GM23248 (cell line): ENCODE results near the gene SLC10A7. TPM values are rescaled to one million over a fixed set of nuclear protein-coding genes. Genes with fewer than 3 reads are reported as not detected.

Experiments used
- DNase-seq: peaks from one replicate; pipeline ENCODE4 v3.0.0-alpha.2; 2015
- H2AFZ ChIP-seq: fragments of 200-600 bp; sonication (generic); 2 replicates; pipeline ENCODE4 v1.6.1; 2016; ENCODE audit warnings: antibody characterized with exemption
- H3F3A ChIP-seq: fragments of 200-600 bp; sonication (generic); 2 replicates; pipeline ENCODE4 v1.6.1; 2016; ENCODE audit warnings: mild to moderate bottlenecking, antibody characterized with exemption, mixed run types; ENCODE audit not compliant: insufficient read depth
- H3K27ac ChIP-seq: fragments of 200-600 bp; sonication (generic); 2 replicates; pipeline ENCODE4 v1.5.1; 2016; ENCODE audit warnings: mild to moderate bottlenecking
- H3K27me3 ChIP-seq: fragments of 200-600 bp; sonication (generic); replicated peaks from 2 replicates; pipeline ENCODE4 v1.6.1; 2016; ENCODE audit warnings: mild to moderate bottlenecking; ENCODE audit not compliant: insufficient read depth
- H3K36me3 ChIP-seq: fragments of 200-600 bp; sonication (generic); 2 replicates; pipeline ENCODE4 v1.6.1; 2016; ENCODE audit warnings: low read depth, mild to moderate bottlenecking
- H3K4me1 ChIP-seq: fragments of 200-600 bp; sonication (generic); 2 replicates; pipeline ENCODE4 v1.6.1; 2016; ENCODE audit warnings: mild to moderate bottlenecking; ENCODE audit not compliant: insufficient read depth
- H3K4me2 ChIP-seq: fragments of 200-600 bp; sonication (generic); one replicate; pipeline ENCODE4 v1.6.1; 2016; ENCODE audit warnings: mild to moderate bottlenecking; ENCODE audit not compliant: unreplicated experiment
- H3K4me3 ChIP-seq: fragments of 200-600 bp; sonication (generic); 2 replicates; pipeline ENCODE4 v1.5.1; 2016; ENCODE audit warnings: mild to moderate bottlenecking
- H3K79me2 ChIP-seq: fragments of 200-600 bp; sonication (generic); 2 replicates; pipeline ENCODE4 v1.6.1; 2016; ENCODE audit warnings: mild to moderate bottlenecking; ENCODE audit not compliant: insufficient read depth
- H3K9ac ChIP-seq: fragments of 200-600 bp; sonication (generic); 2 replicates; pipeline ENCODE4 v1.6.1; 2016; ENCODE audit warnings: mild to moderate bottlenecking
- H3K9me2 ChIP-seq: fragments of 200-600 bp; sonication (generic); 2 replicates; pipeline ENCODE4 v1.6.1; 2016; ENCODE audit warnings: mixed run types, mild to moderate bottlenecking, moderate library complexity; ENCODE audit not compliant: insufficient read depth
- H3K9me3 ChIP-seq: fragments of 200-600 bp; sonication (generic); one replicate; pipeline ENCODE4 v1.6.1; 2017; ENCODE audit warnings: low read depth
- H4K20me1 ChIP-seq: fragments of 200-600 bp; sonication (generic); 2 replicates; pipeline ENCODE4 v1.6.0; 2016; ENCODE audit not compliant: insufficient read depth
- EZH2 ChIP-seq: fragments of 200-600 bp; sonication (generic); IDR thresholded peaks from 2 replicates; pipeline ENCODE4 v1.6.1; 2018; ENCODE audit warnings: antibody characterized with exemption, mild to moderate bottlenecking; ENCODE audit not compliant: insufficient read depth, poor library complexity, severe bottlenecking
- EZH2phosphoT487 ChIP-seq: fragments of 200-600 bp; sonication (generic); IDR thresholded peaks from 2 replicates; pipeline ENCODE4 v1.6.1; 2018; ENCODE audit warnings: antibody characterized with exemption, moderate library complexity, mild to moderate bottlenecking, low read depth; ENCODE audit not compliant: insufficient read depth
- WGBS, 2 experiments: methylation state at CpG; one replicate each; pipeline ENCODE4 v1.1.6; 2015 to 2017; ENCODE audit warnings: low lambda C conversion rate in 2 of 2, low coverage in 1 of 2; ENCODE audit errors: missing lambda C conversion rate in 2 of 2; 5-methylcytosine and 5-hydroxymethylcytosine counted together
- in situ Hi-C: fragments of 300-500 bp; cut with MboI; formaldehyde crosslinking; loops from 2 replicates; pipeline ENCODE4 v1.15.0; 2020
- polyA plus RNA-seq: library from polyadenylated mRNA; unstranded; fragments of >200 nt; fragmentation: Nextera tagmentation; extraction: Ambion mirVana; gene quantifications from 2 replicates; pipeline ENCODE4 v1.2.1, GENCODE V29; 2016
- total RNA-seq: library from RNA; depleted of rRNA; stranded (reverse); fragments of >200 nt; shearing (Covaris generic); gene quantifications from 2 replicates; pipeline ENCODE4 v1.2.3, GENCODE V29; 2014

SLC10A7 gene
- total and polyA plus RNA-seq, 2 experiments from 2014 or later = 4.5 to 8.1 TPM

DNA sequence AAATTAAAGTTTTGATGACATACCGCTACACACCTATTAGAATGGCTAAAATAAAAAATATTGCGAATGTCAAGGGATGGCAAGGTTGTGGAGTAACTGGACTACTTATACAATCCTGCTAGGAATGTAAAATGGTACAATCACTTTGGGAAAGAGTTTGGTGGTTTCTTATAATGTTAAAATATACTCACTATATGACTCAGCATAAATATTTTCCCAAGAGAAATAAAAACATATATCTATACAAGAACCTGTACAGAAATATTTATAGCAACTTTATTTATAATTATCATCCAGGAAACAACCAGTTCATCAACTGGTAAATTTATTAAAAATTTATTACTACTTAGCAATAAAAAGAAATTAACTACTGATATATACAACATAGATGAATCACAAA, 89.7 kb downstream of the SLC10A7 start:
- Histone ChIP-seq H3K27me3 (no peaks in the 10 kb centered on the region), H3K4me3 (no peak overlapping the region), H4K20me1 (no peaks in the 10 kb centered on the region), H2AFZ (no peak overlapping the region), H3K27ac (no peak overlapping the region), H3K79me2 (no peaks in the 10 kb centered on the region), H3K4me1 (peaks cover 12% of the 10 kb centered on the region; the same call in 1 of the 2 replicates), H3K9ac (no peak overlapping the region), H3F3A (peaks cover 9% of the 10 kb centered on the region; the same call in 1 of the 2 replicates), H3K9me2 (no peaks in the 10 kb centered on the region), H3K9me3 (no peaks in the 10 kb centered on the region), H3K36me3 (no peaks in the 10 kb centered on the region), H3K4me2 (no peak overlapping the region)
- 97 to 99% methylated on average over 2 of the region's 2 CpGs for WGBS, 2 experiments
- no peak for DNase-seq
- in situ Hi-C loops = no loop called here
- TF ChIP-seq EZH2phosphoT487 = no peak
- TF ChIP-seq EZH2 = no peak

DNA sequence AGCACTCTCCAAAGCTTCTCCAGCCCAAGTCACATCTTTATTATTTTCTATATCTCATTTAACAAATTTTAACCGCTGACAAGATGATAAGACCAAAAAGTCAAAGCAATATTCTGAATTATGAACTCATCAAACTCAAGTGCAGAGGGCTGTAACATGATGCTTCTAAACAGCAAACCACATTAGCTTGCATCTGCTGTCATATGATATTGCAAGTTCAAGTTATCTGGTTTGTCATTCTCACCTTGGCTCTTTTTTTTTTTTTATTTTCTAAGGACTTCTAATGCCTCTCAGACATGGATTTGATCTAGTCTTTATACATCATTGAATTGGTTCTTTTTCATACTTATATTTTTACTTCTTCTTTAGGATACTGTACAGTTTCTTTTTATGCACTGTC, 93.4 kb downstream of the SLC10A7 start:
- H2AFZ ChIP-seq = no peak overlapping the region
- in situ Hi-C loops = no loop called here
- H3K4me2 ChIP-seq = no peak overlapping the region
- no peak overlapping the region for H3K9ac ChIP-seq
- H3K4me1 ChIP-seq = no peaks in the 10 kb centered on the region
- H3K27ac ChIP-seq = no peak overlapping the region
- no peaks in the 10 kb centered on the region for H3F3A ChIP-seq
- no peak for TF ChIP-seq EZH2phosphoT487
- no peak for TF ChIP-seq EZH2
- no peak for DNase-seq
- 97 to 100% methylated on average over 1 of the region's 1 CpG for WGBS, 2 experiments
- no peaks in the 10 kb centered on the region for H3K27me3 ChIP-seq
- H4K20me1 ChIP-seq = no peaks in the 10 kb centered on the region
- no peak overlapping the region for H3K4me3 ChIP-seq
- H3K79me2 ChIP-seq = no peaks in the 10 kb centered on the region
- H3K9me2 ChIP-seq = no peaks in the 10 kb centered on the region
- H3K36me3 ChIP-seq = no peaks in the 10 kb centered on the region
- no peaks in the 10 kb centered on the region for H3K9me3 ChIP-seq

DNA sequence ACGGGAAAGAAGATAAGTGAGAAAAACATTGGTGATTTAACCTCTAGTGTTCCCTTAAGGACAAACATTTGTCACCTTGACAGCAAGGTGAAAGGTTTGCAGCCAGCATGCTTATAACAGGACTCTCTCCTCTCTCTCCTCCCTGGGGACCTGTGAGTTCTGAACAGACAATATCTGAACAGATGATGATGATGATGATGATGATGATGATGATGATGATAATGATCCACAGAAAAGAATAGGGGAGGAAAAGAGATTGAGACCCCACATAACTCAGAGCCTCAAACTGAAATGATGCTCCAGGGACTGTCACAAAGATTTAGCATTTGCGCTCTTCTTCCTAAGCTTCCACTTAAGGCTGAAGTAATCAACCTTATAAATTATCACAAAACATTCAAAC, 103.9 kb downstream of the SLC10A7 start:
- 91 to 95% methylated on average over 2 of the region's 2 CpGs for WGBS, 2 experiments

DNA sequence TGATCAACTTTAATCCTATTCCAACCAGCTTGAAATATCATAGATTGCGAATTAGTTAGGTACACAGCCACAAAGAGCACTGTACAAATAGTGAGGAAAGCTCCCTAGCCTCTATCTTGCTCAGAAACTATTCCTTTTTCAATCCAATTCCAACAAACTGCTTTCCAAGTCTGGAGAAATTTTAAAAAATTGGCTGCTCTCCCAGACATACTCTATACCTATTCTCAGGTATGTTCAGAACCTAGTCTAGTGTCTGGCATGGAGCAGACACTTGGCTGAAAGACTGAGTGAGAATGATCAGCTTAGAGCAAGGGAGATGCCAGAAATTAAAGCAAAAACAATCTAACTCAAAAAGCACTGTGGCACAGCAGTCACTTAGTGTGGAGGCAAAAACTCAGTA, 105.9 kb downstream of the SLC10A7 start:
- Histone ChIP-seq H3K9me3 (no peaks in the 10 kb centered on the region), H3K4me3 (no peak overlapping the region), H3K79me2 (no peaks in the 10 kb centered on the region), H3K4me1 (no peaks in the 10 kb centered on the region), H3K36me3 (no peaks in the 10 kb centered on the region), H3K4me2 (no peak overlapping the region), H3K9me2 (no peaks in the 10 kb centered on the region), H2AFZ (no peak overlapping the region), H3K27me3 (no peaks in the 10 kb centered on the region), H3F3A (no peaks in the 10 kb centered on the region), H3K9ac (no peak overlapping the region), H4K20me1 (no peaks in the 10 kb centered on the region), H3K27ac (no peak overlapping the region)
- no peak for DNase-seq
- in situ Hi-C loops = no loop called here
- 59 to 78% methylated on average over 1 of the region's 1 CpG for WGBS, 2 experiments
- no peak for TF ChIP-seq EZH2
- no peak for TF ChIP-seq EZH2phosphoT487

More for the DNA sequence above, 103.9 kb downstream of the SLC10A7 start:
- no peaks in the 10 kb centered on the region for H3F3A ChIP-seq
- no peak overlapping the region for H2AFZ ChIP-seq
- H4K20me1 ChIP-seq = no peaks in the 10 kb centered on the region
- in situ Hi-C loops = no loop called here
- no peak overlapping the region for H3K4me3 ChIP-seq
- no peak for DNase-seq
- no peak overlapping the region for H3K27ac ChIP-seq
- H3K4me1 ChIP-seq = no peaks in the 10 kb centered on the region
- no peaks in the 10 kb centered on the region for H3K9me3 ChIP-seq
- H3K9me2 ChIP-seq = no peaks in the 10 kb centered on the region
- H3K4me2 ChIP-seq = no peak overlapping the region
- H3K27me3 ChIP-seq = no peaks in the 10 kb centered on the region
- TF ChIP-seq EZH2phosphoT487 (no peak), EZH2 (no peak)
- no peaks in the 10 kb centered on the region for H3K79me2 ChIP-seq
- no peak overlapping the region for H3K9ac ChIP-seq
- H3K36me3 ChIP-seq = no peaks in the 10 kb centered on the region

DNA sequence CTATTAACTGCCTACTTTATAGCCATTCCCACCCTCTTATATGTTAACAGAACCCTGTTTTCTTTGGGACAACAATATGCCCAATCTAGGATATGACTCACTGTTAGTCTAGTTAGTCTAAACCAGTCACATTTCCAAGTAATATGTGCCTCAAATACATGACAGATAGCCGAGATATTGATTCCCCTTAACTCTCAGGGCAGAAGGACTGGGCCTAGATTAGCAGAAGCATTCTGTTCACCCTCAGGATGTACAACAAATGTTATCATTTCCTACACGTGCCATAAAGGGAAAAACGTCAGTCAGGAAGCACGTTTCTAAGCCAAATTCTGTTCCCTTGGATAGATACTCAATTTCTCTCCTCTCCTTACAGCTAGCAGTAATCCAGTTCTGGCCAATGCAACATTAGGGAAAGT, 114.1 kb downstream of the SLC10A7 start:
- Histone ChIP-seq H3K27me3 (no peaks in the 10 kb centered on the region), H3K4me3 (no peak overlapping the region), H3F3A (no peaks in the 10 kb centered on the region), H4K20me1 (no peaks in the 10 kb centered on the region), H3K36me3 (no peaks in the 10 kb centered on the region), H3K9me2 (no peaks in the 10 kb centered on the region), H3K9ac (no peak overlapping the region), H3K4me2 (no peak overlapping the region), H3K27ac (no peak overlapping the region), H3K79me2 (no peaks in the 10 kb centered on the region), H2AFZ (no peak overlapping the region), H3K4me1 (no peaks in the 10 kb centered on the region), H3K9me3 (no peaks in the 10 kb centered on the region)
- in situ Hi-C loops = no loop called here
- TF ChIP-seq EZH2 (no peak), EZH2phosphoT487 (no peak)
- peak; percentile 5 for DNase-seq
- WGBS, 2 experiments = 81 to 82% methylated on average over 4 of the region's 4 CpGs
